Stimulated activated CD8-positive, alpha-beta memory T cell treated with anti-CD3 and anti-CD28 coated beads, Interleukin-2, amount 100 ng/mL, for 48 hours (primary cell): Measurements from ENCODE around the gene PTPRT.

Source experiments
- DNase-seq, 2 donors: peaks; one replicate each; pipeline ENCODE4 v3.0.0-alpha.2; 2020; ENCODE audit warnings: low read depth in 2 of 2

Gene PTPRT

GRCh38 chr20:42474646-42475045 lies 715.1 kb downstream of the PTPRT start:
- no peak for DNase-seq

GRCh38 chr20:42472198-42472597 lies 717.5 kb downstream of the PTPRT start:
- no peak for DNase-seq

- DNase-seq, result no peak
Observed at GRCh38 chr20:42461965-42462593, 727.6 kb downstream of the PTPRT start.

- DNase-seq, result no peak
Observed at GRCh38 chr20:42461291-42461690, 728.4 kb downstream of the PTPRT start.

- DNase-seq, result no peak
Observed at GRCh38 chr20:42447270-42447669, 742.4 kb downstream of the PTPRT start.

GRCh38 chr20:42444799-42445198 lies 744.9 kb downstream of the PTPRT start:
- DNase-seq, result no peak

GRCh38 chr20:42443200-42443599 lies 746.5 kb downstream of the PTPRT start:
- no peak for DNase-seq

GRCh38 chr20:42442716-42443115 lies 747.0 kb downstream of the PTPRT start:
- no peak for DNase-seq

- no peak for DNase-seq
Observed at GRCh38 chr20:42441864-42442331, 747.8 kb downstream of the PTPRT start.

- no peak for DNase-seq
Observed at GRCh38 chr20:42441196-42441863, 748.4 kb downstream of the PTPRT start.

- DNase-seq, result no peak
Observed at GRCh38 chr20:42435230-42435629, 754.5 kb downstream of the PTPRT start.

GRCh38 chr20:42432496-42433334 lies 757.0 kb downstream of the PTPRT start:
- no peak for DNase-seq

GRCh38 chr20:42430598-42430997 lies 759.1 kb downstream of the PTPRT start:
- DNase-seq, result no peak

- DNase-seq, result no peak
Observed at GRCh38 chr20:42429761-42430458, 759.8 kb downstream of the PTPRT start.

GRCh38 chr20:42419814-42420532 lies 769.7 kb downstream of the PTPRT start:
- no peak for DNase-seq

- DNase-seq, result no peak
Observed at GRCh38 chr20:42406826-42407225, 782.9 kb downstream of the PTPRT start.

- no peak for DNase-seq
Observed at GRCh38 chr20:42402455-42402854, 787.3 kb downstream of the PTPRT start.

GRCh38 chr20:42401613-42402012 lies 788.1 kb downstream of the PTPRT start:
- no peak for DNase-seq

- DNase-seq, result no peak
Observed at GRCh38 chr20:42399802-42400201, 789.9 kb downstream of the PTPRT start.

- no peak for DNase-seq
Observed at GRCh38 chr20:42392442-42392841, 797.3 kb downstream of the PTPRT start.

GRCh38 chr20:42391807-42392206 lies 797.9 kb downstream of the PTPRT start:
- no peak for DNase-seq
